ENCODE results near the gene TRIM15. TPM values are rescaled to one million over a fixed set of nuclear protein-coding genes. Genes with fewer than 3 reads are reported as not detected.
A peak's percentile ranks its signal among the peaks of the same experiment; 100 is the strongest.
"Not testable (repeated sequence)": the region's sequence is repeated elsewhere in the genome, so short reads cannot be mapped to it uniquely, and the experiment has no call there.

TRIM15 gene
- total and polyA plus RNA-seq, 8 donors: 0.13 to 24.6 TPM; not detected in 6

GRCh38 chr6:30216096-30216495 lies 52.8 kb downstream of the TRIM15 start:
- Histone ChIP-seq H3K36me3 (no peaks in the 10 kb centered on the region), H3K27me3 (no peaks in the 10 kb centered on the region), H3K4me3 (no peak overlapping the region), H3K9me3 (no peaks in the 10 kb centered on the region), H3K4me1 (peaks cover 20 to 33% (median 30%) of the 10 kb centered on the region in 4 donors), H3K27ac (no peak overlapping the region)
- TF ChIP-seq EP300 (IDR thresholded peaks at IDR 0.05) (no peak), POLR2AphosphoS5 (IDR thresholded peaks at IDR 0.05) (no peak), POLR2A (IDR thresholded peaks at IDR 0.05) (no peak)
- TF ChIP-seq, protein P1, sequence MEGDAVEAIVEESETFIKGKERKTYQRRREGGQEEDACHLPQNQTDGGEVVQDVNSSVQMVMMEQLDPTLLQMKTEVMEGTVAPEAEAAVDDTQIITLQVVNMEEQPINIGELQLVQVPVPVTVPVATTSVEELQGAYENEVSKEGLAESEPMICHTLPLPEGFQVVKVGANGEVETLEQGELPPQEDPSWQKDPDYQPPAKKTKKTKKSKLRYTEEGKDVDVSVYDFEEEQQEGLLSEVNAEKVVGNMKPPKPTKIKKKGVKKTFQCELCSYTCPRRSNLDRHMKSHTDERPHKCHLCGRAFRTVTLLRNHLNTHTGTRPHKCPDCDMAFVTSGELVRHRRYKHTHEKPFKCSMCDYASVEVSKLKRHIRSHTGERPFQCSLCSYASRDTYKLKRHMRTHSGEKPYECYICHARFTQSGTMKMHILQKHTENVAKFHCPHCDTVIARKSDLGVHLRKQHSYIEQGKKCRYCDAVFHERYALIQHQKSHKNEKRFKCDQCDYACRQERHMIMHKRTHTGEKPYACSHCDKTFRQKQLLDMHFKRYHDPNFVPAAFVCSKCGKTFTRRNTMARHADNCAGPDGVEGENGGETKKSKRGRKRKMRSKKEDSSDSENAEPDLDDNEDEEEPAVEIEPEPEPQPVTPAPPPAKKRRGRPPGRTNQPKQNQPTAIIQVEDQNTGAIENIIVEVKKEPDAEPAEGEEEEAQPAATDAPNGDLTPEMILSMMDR (IDR thresholded peaks at IDR 0.05): no peak
- intact Hi-C loops (cut with DNase I; ENCODE audit: low total_unique reads): no loop called here
- 65 to 79% (median 67%) methylated on average over 3 of the region's 3 CpGs for WGBS, 5 donors
- DNase-seq: no peak

DNA sequence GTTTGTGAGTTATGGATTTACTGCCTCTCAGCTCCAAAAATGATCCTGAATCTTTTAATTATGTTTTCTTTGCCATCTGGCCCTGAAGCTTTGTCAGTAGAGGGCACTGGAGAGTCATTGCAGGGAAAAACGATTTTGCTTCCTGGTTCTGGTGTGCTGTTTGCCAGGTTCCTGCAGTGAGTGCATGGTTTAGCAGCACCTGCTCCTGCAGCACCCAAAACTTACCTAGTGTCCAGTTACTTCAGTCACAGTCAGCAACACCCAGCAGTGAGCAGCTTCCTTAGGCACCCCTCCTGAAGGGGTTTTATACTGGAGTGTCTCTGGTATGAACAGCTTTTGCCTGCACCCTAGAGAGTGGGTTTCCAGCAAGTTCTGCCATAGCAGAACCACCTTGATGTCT lies 55.9 kb downstream of the TRIM15 start:
- TF ChIP-seq EP300 (IDR thresholded peaks at IDR 0.05): no peak
- TF ChIP-seq POLR2AphosphoS5 (IDR thresholded peaks at IDR 0.05): peak in 1 of 3 donors; percentile 56
- TF ChIP-seq POLR2A (IDR thresholded peaks at IDR 0.05): no peak
- TF ChIP-seq, protein P1 (IDR thresholded peaks at IDR 0.05): peak in 5 of 7 experiments; percentile 50 to 79 (median 71)
- Histone ChIP-seq H3K27me3 (no peaks in the 10 kb centered on the region), H3K9me3 (peaks cover 0 to 7% (median 0%) of the 10 kb centered on the region in 4 donors), H3K4me3 (no peak overlapping the region), H3K36me3 (no peaks in the 10 kb centered on the region), H3K4me1 (peaks cover 5 to 17% (median 13%) of the 10 kb centered on the region in 4 donors), H3K27ac (no peak overlapping the region)
- 0% methylated on average over 1 of the region's 1 CpG for WGBS, 5 donors
- intact Hi-C loops (cut with DNase I; ENCODE audit: low total_unique reads): no loop called here
- DNase-seq: peak; percentile 64 to 90

DNA sequence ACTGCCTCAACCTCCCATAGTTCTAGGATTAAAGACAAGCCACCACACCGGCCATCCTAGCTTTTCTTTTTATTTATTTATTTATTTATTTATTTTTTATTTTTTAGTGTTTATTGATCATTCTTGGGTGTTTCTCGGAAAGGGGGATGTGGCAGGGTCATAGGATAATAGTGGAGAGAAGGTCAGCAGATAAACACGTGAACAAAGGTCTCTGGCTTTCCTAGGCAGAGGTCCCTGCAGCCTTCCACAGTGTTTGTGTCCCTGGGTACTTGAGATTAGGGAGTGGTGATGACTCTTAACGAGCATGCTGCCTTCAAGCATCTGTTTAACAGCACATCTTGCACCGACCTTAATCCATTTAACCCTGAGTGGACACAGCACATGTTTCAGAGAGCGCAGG lies 58.0 kb downstream of the TRIM15 start:
- H3K27me3 ChIP-seq; intact Hi-C loops (cut with DNase I; ENCODE audit: low total_unique reads); H3K4me1 ChIP-seq; H3K4me3 ChIP-seq; H3K36me3 ChIP-seq; H3K27ac ChIP-seq; DNase-seq; H3K9me3 ChIP-seq: not testable (repeated sequence)
- WGBS, 5 donors: 79 to 83% (median 82%) methylated on average over 6 of the region's 6 CpGs

- intact Hi-C loops (cut with DNase I; ENCODE audit: low total_unique reads); DNase-seq; H3K27ac ChIP-seq; H3K36me3 ChIP-seq; H3K27me3 ChIP-seq; H3K9me3 ChIP-seq; H3K4me3 ChIP-seq; H3K4me1 ChIP-seq: not testable (repeated sequence)
- WGBS, 5 donors: 89 to 97% (median 95%) methylated on average over 14 to 23 of the region's 23 CpGs
Observed at GRCh38 chr6:30221956-30222355, 58.6 kb downstream of the TRIM15 start.

Small RNA genes lying within 50 kb of the gene (small RNA-seq; reads per million reads assigned to genes)
- 0 reads per million in 4 donors for gene RF00554

Other genes with a start within 250 kb of the TRIM15 start
- 100 to 1,000 TPM; 290 to 910 (median 313) TPM for gene HLA-A, start 221.0 kb upstream of the TRIM15 start, total RNA-seq
- gene HLA-A, start 221.0 kb upstream of the TRIM15 start, polyA plus RNA-seq: 100 to 1,000 TPM; 142 to 628 (median 276) TPM
- 10 to 100 TPM in 3 of 5 donors, 1 to 10 TPM in 2; 4.1 to 44.2 (median 21.7) TPM for gene POLR1H, start 102.3 kb upstream of the TRIM15 start, total RNA-seq
- gene POLR1H, start 102.3 kb upstream of the TRIM15 start, polyA plus RNA-seq: 10 to 100 TPM; 36.0 to 65.1 (median 52.3) TPM
- gene PPP1R11, start 96.3 kb upstream of the TRIM15 start, total RNA-seq: 100 to 1,000 TPM in 1 of 5 donors, 10 to 100 TPM in 3, 1 to 10 TPM in 1; 1.2 to 141 (median 30.4) TPM
- 100 to 1,000 TPM in 1 of 3 donors, 10 to 100 TPM in 2; 67.8 to 106 (median 69.7) TPM for gene PPP1R11, start 96.3 kb upstream of the TRIM15 start, polyA plus RNA-seq
- 10 to 100 TPM in 1 of 5 donors, 1 to 10 TPM in 1, under 1 TPM in 1, not detected in 2; 0.18 to 13.5 (median 7.1) TPM for gene RNF39, start 87.8 kb upstream of the TRIM15 start, total RNA-seq
- 1 to 10 TPM; 2.4 to 3.4 (median 3.2) TPM for gene RNF39, start 87.8 kb upstream of the TRIM15 start, polyA plus RNA-seq
- gene TRIM31, start 50.5 kb upstream of the TRIM15 start, total RNA-seq: 10 to 100 TPM in 2 of 5 donors, 1 to 10 TPM in 1, not detected in 2; 4.6 to 12.3 (median 11.0) TPM
- gene TRIM31, start 50.5 kb upstream of the TRIM15 start, polyA plus RNA-seq: 10 to 100 TPM in 1 of 3 donors, 1 to 10 TPM in 2; 1.2 to 52.2 (median 4.3) TPM
- not detected for gene TRIM40, start 27.4 kb upstream of the TRIM15 start, total RNA-seq
- gene TRIM40, start 27.4 kb upstream of the TRIM15 start, polyA plus RNA-seq: not detected
- 1 to 10 TPM in 1 of 5 donors, under 1 TPM in 2, not detected in 2; 0.37 to 2.3 (median 0.58) TPM for gene TRIM10, start 2.3 kb upstream of the TRIM15 start, total RNA-seq
- not detected for gene TRIM10, start 2.3 kb upstream of the TRIM15 start, polyA plus RNA-seq
- 10 to 100 TPM; 28.3 to 53.9 (median 38.8) TPM for gene TRIM26, start 49.9 kb downstream of the TRIM15 start, total RNA-seq
- gene TRIM26, start 49.9 kb downstream of the TRIM15 start, polyA plus RNA-seq: 10 to 100 TPM; 25.1 to 30.5 (median 30.2) TPM
- 10 to 100 TPM in 3 of 5 donors, 1 to 10 TPM in 2; 8.6 to 28.1 (median 17.5) TPM for gene TRIM39, start 163.4 kb downstream of the TRIM15 start, total RNA-seq
- gene TRIM39, start 163.4 kb downstream of the TRIM15 start, polyA plus RNA-seq: 10 to 100 TPM in 1 of 3 donors, 1 to 10 TPM in 2; 6.5 to 11.2 (median 8.4) TPM
- 100 to 1,000 TPM in 2 of 5 donors, 10 to 100 TPM in 1, 1 to 10 TPM in 1, not detected in 1; 4.5 to 157 (median 60.3) TPM for gene RPP21, start 181.6 kb downstream of the TRIM15 start, total RNA-seq
- 100 to 1,000 TPM; 119 to 167 (median 145) TPM for gene RPP21, start 181.6 kb downstream of the TRIM15 start, polyA plus RNA-seq

Data from stomach (tissue), 9 donors.